Lung (tissue), 12 donors: Measurements from ENCODE around the gene CCDC73. TPM values are rescaled to one million over a fixed set of nuclear protein-coding genes. Genes with fewer than 3 reads are reported as not detected.
A peak's percentile ranks its signal among the peaks of the same experiment; 100 is the strongest.

Experiments used
- ATAC-seq: fragments of 200-7000 bp; cut with Tn5 transposase; one replicate; pipeline ENCODE4 v1.9.1; 2020; ENCODE audit warnings: moderate number of reproducible peaks; ENCODE audit not compliant: insufficient read depth, low FRiP score
- DNase-seq, 3 donors: peaks; one replicate each; pipeline ENCODE4 v3.0.0-alpha.2; 2013 to 2017
- H3K27ac ChIP-seq, 2 donors: one replicate each; pipeline ENCODE4 v1.5.1; 2013; ENCODE audit warnings: mild to moderate bottlenecking in 2 of 2, moderate library complexity in 2 of 2, control low read depth in 1 of 2, inconsistent platforms in 1 of 2, low read depth in 1 of 2, low read length in 1 of 2
- H3K27me3 ChIP-seq, 3 donors: one replicate each; pipeline ENCODE4 v1.5.1; 2013; ENCODE audit warnings: low read length in 2 of 3; ENCODE audit not compliant: control insufficient read depth in 3 of 3, insufficient read depth in 3 of 3
- H3K36me3 ChIP-seq, 4 donors: one replicate each; pipeline ENCODE4 v1.5.1; 2013; ENCODE audit warnings: low read length in 4 of 4, mild to moderate bottlenecking in 1 of 4, moderate library complexity in 1 of 4; ENCODE audit not compliant: control insufficient read depth in 4 of 4, insufficient read depth in 4 of 4
- H3K4me1 ChIP-seq, 5 donors: one replicate each; pipeline ENCODE4 v1.5.1; 2013; ENCODE audit warnings: low read length in 5 of 5, mild to moderate bottlenecking in 2 of 5, moderate library complexity in 1 of 5; ENCODE audit not compliant: control insufficient read depth in 5 of 5, insufficient read depth in 5 of 5
- H3K4me3 ChIP-seq: one replicate; pipeline ENCODE4 v1.5.1; 2013; ENCODE audit warnings: mild to moderate bottlenecking, control low read depth, moderate library complexity
- H3K9ac ChIP-seq, 2 donors: one replicate each; pipeline ENCODE4 v1.5.1; 2013; ENCODE audit warnings: low read length in 2 of 2, control low read depth in 1 of 2; ENCODE audit not compliant: insufficient read depth in 1 of 2
- H3K9me3 ChIP-seq, 4 donors: one replicate each; pipeline ENCODE4 v1.5.1; 2013; ENCODE audit warnings: low read length in 3 of 4, mild to moderate bottlenecking in 1 of 4, moderate library complexity in 1 of 4; ENCODE audit not compliant: control insufficient read depth in 4 of 4, insufficient read depth in 3 of 4
- WGBS, 2 donors: extraction: QIAGEN DNeasy Blood & Tissue Kit; methylation state at CpG; one replicate each; pipeline ENCODE4 v1.1.7; 2013; 5-methylcytosine and 5-hydroxymethylcytosine counted together
- polyA plus RNA-seq, 2 donors: library from polyadenylated mRNA; stranded (reverse); fragments of 200-250 nt; gene quantifications; one replicate each; pipeline ENCODE4 v1.2.1, GENCODE V29; 2013
- total RNA-seq, 2 donors: library from RNA; depleted of rRNA in 1 of 2; stranded (reverse); fragments of >200 nt in 1 of 2; gene quantifications; one replicate each; pipeline ENCODE4 v1.2.1, GENCODE V29; 2014 to 2021
- TF ChIP-seq, protein P1 (sequence below): IDR thresholded peaks from 2 replicates; pipeline ENCODE4 v1.5.1; 2012; ENCODE audit warnings: mild to moderate bottlenecking; ENCODE audit errors: control extremely low read depth, extremely low read depth
- donor health status: control.
- donor health status: control.
- donor health status: Bipolar disorder and iron deficiency.
- donor health status: healthy.
- donor health status: DM: yes; HTN: yes; CAD: no.

The CCDC73 gene
- total and polyA plus RNA-seq, 4 donors, result 0.03 to 0.17 (median 0.10) TPM

GRCh38 chr11:32630844-32631243 is 163.6 kb downstream of the CCDC73 start:
- no peaks in the 10 kb centered on the region for H3K9me3 ChIP-seq

DNA sequence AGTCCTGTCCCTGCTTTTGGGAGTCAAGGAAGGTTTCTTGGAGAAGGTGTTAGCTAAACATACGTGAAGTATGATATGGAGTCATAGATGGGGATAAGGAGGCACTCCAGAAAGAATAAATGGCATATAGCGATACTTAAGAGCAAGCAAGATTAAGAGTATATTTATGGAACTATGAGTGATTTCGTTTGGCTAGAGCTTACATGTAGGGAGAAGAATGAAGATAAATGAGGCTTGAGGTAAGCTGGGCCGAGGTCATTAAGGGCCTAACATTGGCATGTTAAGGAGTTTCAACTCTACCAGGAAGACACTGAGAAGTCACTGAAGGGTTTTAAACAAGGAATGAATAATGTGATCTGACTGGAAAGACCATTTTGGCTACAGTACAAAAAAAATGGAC is 177.6 kb downstream of the CCDC73 start:
- no peak overlapping the region for H3K27ac ChIP-seq
- no peak overlapping the region for H3K4me3 ChIP-seq
- TF ChIP-seq, protein P1, sequence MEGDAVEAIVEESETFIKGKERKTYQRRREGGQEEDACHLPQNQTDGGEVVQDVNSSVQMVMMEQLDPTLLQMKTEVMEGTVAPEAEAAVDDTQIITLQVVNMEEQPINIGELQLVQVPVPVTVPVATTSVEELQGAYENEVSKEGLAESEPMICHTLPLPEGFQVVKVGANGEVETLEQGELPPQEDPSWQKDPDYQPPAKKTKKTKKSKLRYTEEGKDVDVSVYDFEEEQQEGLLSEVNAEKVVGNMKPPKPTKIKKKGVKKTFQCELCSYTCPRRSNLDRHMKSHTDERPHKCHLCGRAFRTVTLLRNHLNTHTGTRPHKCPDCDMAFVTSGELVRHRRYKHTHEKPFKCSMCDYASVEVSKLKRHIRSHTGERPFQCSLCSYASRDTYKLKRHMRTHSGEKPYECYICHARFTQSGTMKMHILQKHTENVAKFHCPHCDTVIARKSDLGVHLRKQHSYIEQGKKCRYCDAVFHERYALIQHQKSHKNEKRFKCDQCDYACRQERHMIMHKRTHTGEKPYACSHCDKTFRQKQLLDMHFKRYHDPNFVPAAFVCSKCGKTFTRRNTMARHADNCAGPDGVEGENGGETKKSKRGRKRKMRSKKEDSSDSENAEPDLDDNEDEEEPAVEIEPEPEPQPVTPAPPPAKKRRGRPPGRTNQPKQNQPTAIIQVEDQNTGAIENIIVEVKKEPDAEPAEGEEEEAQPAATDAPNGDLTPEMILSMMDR, result no peak
- H3K27me3 ChIP-seq, result no peaks in the 10 kb centered on the region
- ATAC-seq (no peak), DNase-seq (no peak)
- H3K9ac ChIP-seq, result no peak overlapping the region
- WGBS, 2 donors, result 63 to 75% methylated on average over 4 of the region's 4 CpGs
- H3K4me1 ChIP-seq, result peaks cover 0 to 5% (median 0%) of the 10 kb centered on the region in 5 donors
- H3K36me3 ChIP-seq, result no peaks in the 10 kb centered on the region
- peaks cover 0 to 3% (median 0%) of the 10 kb centered on the region in 4 donors for H3K9me3 ChIP-seq

More at GRCh38 chr11:32630844-32631243, 163.6 kb downstream of the CCDC73 start:
- no peaks in the 10 kb centered on the region for H3K4me1 ChIP-seq
- ATAC-seq (no peak), DNase-seq (no peak)
- H3K36me3 ChIP-seq, result no peaks in the 10 kb centered on the region
- no peak overlapping the region for H3K9ac ChIP-seq
- TF ChIP-seq, protein P1, result no peak
- H3K27ac ChIP-seq, result no peak overlapping the region
- no peak overlapping the region for H3K4me3 ChIP-seq
- H3K27me3 ChIP-seq, result no peaks in the 10 kb centered on the region

- DNase-seq (peak in 1 of 3 donors; percentile 12), ATAC-seq (no peak)
- no peak overlapping the region for H3K4me3 ChIP-seq
- H3K27ac ChIP-seq, result no peak overlapping the region
- no peaks in the 10 kb centered on the region for H3K9me3 ChIP-seq
- no peak overlapping the region for H3K9ac ChIP-seq
- TF ChIP-seq, protein P1, result no peak
- peaks cover 0 to 5% (median 0%) of the 10 kb centered on the region in 5 donors for H3K4me1 ChIP-seq
- no peaks in the 10 kb centered on the region for H3K36me3 ChIP-seq
- H3K27me3 ChIP-seq, result no peaks in the 10 kb centered on the region
These were observed 179.0 kb downstream of the CCDC73 start for GRCh38 chr11:32615422-32615821.

- H3K9me3 ChIP-seq, result no peaks in the 10 kb centered on the region
- H3K27me3 ChIP-seq, result no peaks in the 10 kb centered on the region
- no peak for ATAC-seq
- H3K27ac ChIP-seq, result no peak overlapping the region
- TF ChIP-seq, protein P1, result no peak
- no peak overlapping the region for H3K9ac ChIP-seq
- H3K36me3 ChIP-seq, result no peaks in the 10 kb centered on the region
- DNase-seq, result peak in 1 of 3 donors; percentile 13
- 57 to 70% methylated on average over 4 of the region's 4 CpGs for WGBS, 2 donors
- peaks cover 0 to 5% (median 0%) of the 10 kb centered on the region in 5 donors for H3K4me1 ChIP-seq
- H3K4me3 ChIP-seq, result no peak overlapping the region
These were observed 180.8 kb downstream of the CCDC73 start for GRCh38 chr11:32613500-32614151.
